OCI-LY7 (cell line): ENCODE results near the gene EIF4EBP2. TPM values are rescaled to one million over a fixed set of nuclear protein-coding genes. Genes with fewer than 3 reads are reported as not detected.

Source experiments
- BruUV-seq: library from RNA; stranded (reverse); fragments of 400-500 nt; replicated peaks from 2 replicates; lab custom pipeline; 2021; lab: Mats Ljungman, UMichigan
- CTCF ChIA-PET: fragments of 300-600 bp; sonication (Branson Sonifier 250); formaldehyde crosslinking; loops from one replicate; lab custom pipeline; 2022; ENCODE audit warnings: antibody characterized with exemption; ENCODE audit not compliant: unreplicated experiment; lab: Charles Lee
- POLR2A ChIA-PET: fragments of 300-600 bp; sonication (Branson Sonifier 250); formaldehyde crosslinking; loops from one replicate; lab custom pipeline; 2022; ENCODE audit warnings: antibody characterized with exemption; lab: Charles Lee
- DNase-seq: peaks from one replicate; pipeline ENCODE4 v3.0.0-alpha.2; 2015; ENCODE audit warnings: low spot score
- H2AFZ ChIP-seq: fragments of 200-600 bp; sonication (generic), shearing (Covaris generic); 2 replicates; pipeline ENCODE4 v1.6.1; 2014; ENCODE audit warnings: mild to moderate bottlenecking, antibody characterized with exemption, low read length, moderate library complexity
- H3K27ac ChIP-seq: fragments of 200-600 bp; sonication (generic); 2 replicates; pipeline ENCODE4 v1.5.1; 2014; ENCODE audit warnings: mixed run types, low read depth, mild to moderate bottlenecking, moderate library complexity, low read length, inconsistent platforms; ENCODE audit not compliant: poor library complexity, severe bottlenecking
- H3K36me3 ChIP-seq: fragments of 200-600 bp; sonication (generic); 2 replicates; pipeline ENCODE4 v1.6.1; 2014; ENCODE audit warnings: mild to moderate bottlenecking, antibody characterized with exemption, low read length, moderate library complexity, mixed read lengths; ENCODE audit not compliant: insufficient read depth
- H3K4me1 ChIP-seq: fragments of 200-600 bp; sonication (generic); 2 replicates; pipeline ENCODE4 v1.5.1; 2014; ENCODE audit warnings: mild to moderate bottlenecking, low read length; ENCODE audit not compliant: insufficient read depth, poor library complexity, severe bottlenecking
- H3K4me2 ChIP-seq: fragments of 200-600 bp; sonication (generic); 2 replicates; pipeline ENCODE4 v1.6.1; 2014; ENCODE audit warnings: mild to moderate bottlenecking, low read length
- H3K4me3 ChIP-seq: fragments of 200-600 bp; sonication (generic); 2 replicates; pipeline ENCODE4 v1.5.1; 2014; ENCODE audit warnings: mild to moderate bottlenecking, low read depth, low read length; ENCODE audit not compliant: poor library complexity, severe bottlenecking
- H3K79me2 ChIP-seq: fragments of 200-600 bp; sonication (generic); 2 replicates; pipeline ENCODE4 v1.6.1; 2016; ENCODE audit warnings: low read depth, mild to moderate bottlenecking, low read length, moderate library complexity, mixed read lengths; ENCODE audit not compliant: insufficient read depth
- H3K9me2 ChIP-seq: fragments of 200-600 bp; sonication (generic); 2 replicates; pipeline ENCODE4 v1.6.1; 2016; ENCODE audit warnings: mild to moderate bottlenecking, low read length, mixed read lengths; ENCODE audit not compliant: insufficient read depth
- H3K9me3 ChIP-seq: fragments of 200-600 bp; sonication (generic); 2 replicates; pipeline ENCODE4 v1.6.1; 2014; ENCODE audit warnings: mild to moderate bottlenecking, mixed run types, low read length, mixed read lengths
- H4K20me1 ChIP-seq: fragments of 200-600 bp; sonication (generic); 2 replicates; pipeline ENCODE4 v1.6.1; 2014; ENCODE audit warnings: mild to moderate bottlenecking, antibody characterized with exemption, low read length, moderate library complexity, mixed read lengths; ENCODE audit not compliant: insufficient read depth
- EZH2phosphoT487 ChIP-seq: fragments of 200-600 bp; sonication (generic); IDR thresholded peaks from 2 replicates; pipeline ENCODE4 v1.6.1; 2018; ENCODE audit warnings: low read depth, borderline replicate concordance, mild to moderate bottlenecking, mixed run types, antibody characterized with exemption, low read length, moderate library complexity, mixed read lengths
- intact Hi-C: fragments of 100-400 bp; cut with micrococcal nuclease; formaldehyde crosslinking; loops from one replicate; pipeline ENCODE4 v1.10.0; 2022; ENCODE audit not compliant: unreplicated experiment
- total RNA-seq, 2 experiments: library from RNA; depleted of rRNA in 1 of 2; stranded (reverse); fragments of >200 nt in 1 of 2; shearing (Covaris generic) in 1 of 2; gene quantifications; 2 replicates each; pipeline ENCODE4 v1.2.3, GENCODE V29; 2014 to 2022
- TF ChIP-seq, protein P1 (sequence below): fragments of 200-600 bp; sonication (generic); conservative IDR thresholded peaks from 2 replicates; pipeline ENCODE4 v1.5.1; 2014; ENCODE audit warnings: mild to moderate bottlenecking, antibody characterized with exemption, low read length, moderate library complexity, mixed read lengths

EIF4EBP2 gene
- total RNA-seq, 2 experiments from 2014 or later: 24.5 to 59.8 TPM

GRCh38 chr10:70440296-70441160 is 36.6 kb downstream of the EIF4EBP2 start:
- intact Hi-C loops: no loop called here
- CTCF ChIA-PET: no interaction called here
- Histone ChIP-seq H3K4me3 (no peak overlapping the region), H4K20me1 (no peaks in the 10 kb centered on the region), H3K4me1 (no peaks in the 10 kb centered on the region), H2AFZ (no peak overlapping the region), H3K4me2 (no peak overlapping the region), H3K9me2 (no peaks in the 10 kb centered on the region), H3K9me3 (no peaks in the 10 kb centered on the region), H3K27ac (no peak overlapping the region), H3K36me3 (no peaks in the 10 kb centered on the region), H3K79me2 (no peaks in the 10 kb centered on the region)
- no peak for TF ChIP-seq EZH2phosphoT487
- TF ChIP-seq, protein P1, sequence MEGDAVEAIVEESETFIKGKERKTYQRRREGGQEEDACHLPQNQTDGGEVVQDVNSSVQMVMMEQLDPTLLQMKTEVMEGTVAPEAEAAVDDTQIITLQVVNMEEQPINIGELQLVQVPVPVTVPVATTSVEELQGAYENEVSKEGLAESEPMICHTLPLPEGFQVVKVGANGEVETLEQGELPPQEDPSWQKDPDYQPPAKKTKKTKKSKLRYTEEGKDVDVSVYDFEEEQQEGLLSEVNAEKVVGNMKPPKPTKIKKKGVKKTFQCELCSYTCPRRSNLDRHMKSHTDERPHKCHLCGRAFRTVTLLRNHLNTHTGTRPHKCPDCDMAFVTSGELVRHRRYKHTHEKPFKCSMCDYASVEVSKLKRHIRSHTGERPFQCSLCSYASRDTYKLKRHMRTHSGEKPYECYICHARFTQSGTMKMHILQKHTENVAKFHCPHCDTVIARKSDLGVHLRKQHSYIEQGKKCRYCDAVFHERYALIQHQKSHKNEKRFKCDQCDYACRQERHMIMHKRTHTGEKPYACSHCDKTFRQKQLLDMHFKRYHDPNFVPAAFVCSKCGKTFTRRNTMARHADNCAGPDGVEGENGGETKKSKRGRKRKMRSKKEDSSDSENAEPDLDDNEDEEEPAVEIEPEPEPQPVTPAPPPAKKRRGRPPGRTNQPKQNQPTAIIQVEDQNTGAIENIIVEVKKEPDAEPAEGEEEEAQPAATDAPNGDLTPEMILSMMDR: no peak
- no peak for DNase-seq
- POLR2A ChIA-PET: no interaction called here
- BruUV-seq: no TSS peak

- Histone ChIP-seq H3K4me3 (no peak within 1 kb of the TSS), H3K9me2 (no peaks in the 10 kb centered on the region), H3K27ac (no peak within 1 kb of the TSS), H2AFZ (no peak within 1 kb of the TSS), H3K79me2 (no peaks in the 10 kb centered on the region), H3K4me1 (no peaks in the 10 kb centered on the region), H3K4me2 (no peak within 1 kb of the TSS), H3K36me3 (no peaks in the 10 kb centered on the region), H3K9me3 (no peaks in the 10 kb centered on the region), H4K20me1 (no peaks in the 10 kb centered on the region)
- no peak for DNase-seq
- TF ChIP-seq EZH2phosphoT487: no peak
- TF ChIP-seq, protein P1: no peak
- ChIA-PET POLR2A (no interaction called here), CTCF (no interaction called here)
- intact Hi-C loops: no loop called here
- BruUV-seq: no TSS peak
Observed at GRCh38 chr10:70441161-70441894, 37.4 kb downstream of the EIF4EBP2 start, which contains the start of gene NODAL. Gene NODAL, minus strand, starts transcription at chr10:70441681. Its CDS starts 14 bp downstream, at chr10:70441667.
